Ascending aorta (tissue), 2 donors: Measurements from ENCODE around the gene CKAP4. TPM values are rescaled to one million over a fixed set of nuclear protein-coding genes. Genes with fewer than 3 reads are reported as not detected.
A peak's percentile ranks its signal among the peaks of the same experiment; 100 is the strongest.

Experiments used
- DNase-seq, 2 donors: peaks; one replicate each; pipeline ENCODE4 v3.0.0-alpha.2; 2019; ENCODE audit warnings: low spot score in 2 of 2
- H3K27ac ChIP-seq, 2 donors: fragments of 200-600 bp; sonication (generic); one replicate each; pipeline ENCODE4 v1.5.1; 2016 to 2017; ENCODE audit warnings: mild to moderate bottlenecking in 1 of 2
- H3K27me3 ChIP-seq: fragments of 200-600 bp; sonication (generic); one replicate; pipeline ENCODE4 v1.5.1; 2017
- H3K36me3 ChIP-seq, 2 donors: fragments of 200-600 bp; sonication (generic); one replicate each; pipeline ENCODE4 v1.5.1; 2016
- H3K4me1 ChIP-seq, 2 donors: fragments of 200-600 bp; sonication (generic); one replicate each; pipeline ENCODE4 v1.5.1; 2016 to 2017; ENCODE audit warnings: mild to moderate bottlenecking in 1 of 2
- H3K4me3 ChIP-seq, 2 donors: fragments of 200-600 bp; sonication (generic); one replicate each; pipeline ENCODE4 v1.5.1; 2016 to 2017; ENCODE audit warnings: mild to moderate bottlenecking in 1 of 2
- H3K9me3 ChIP-seq, 2 donors: fragments of 200-600 bp; sonication (generic); one replicate each; pipeline ENCODE4 v1.5.1; 2016
- intact Hi-C: fragments of 100-400 bp; cut with DNase I; formaldehyde crosslinking; loops from one replicate; pipeline ENCODE4 v1.15.1; 2023
- total RNA-seq: library from RNA; depleted of rRNA; stranded (reverse); fragments of >200 nt; gene quantifications from one replicate; pipeline ENCODE4 v1.1.0, GENCODE V29; 2016
- TF ChIP-seq, protein P1 (sequence below), 3 experiments: fragments of 200-600 bp in 2 of 3; fragments of 450-650 bp in 1 of 3; sonication (generic) in 2 of 3; IDR thresholded peaks; one replicate each; pipeline ENCODE4 v1.5.1; 2016 to 2019; ENCODE audit warnings: antibody characterized with exemption in 3 of 3, mild to moderate bottlenecking in 1 of 3, moderate library complexity in 1 of 3

The CKAP4 gene, protein sequence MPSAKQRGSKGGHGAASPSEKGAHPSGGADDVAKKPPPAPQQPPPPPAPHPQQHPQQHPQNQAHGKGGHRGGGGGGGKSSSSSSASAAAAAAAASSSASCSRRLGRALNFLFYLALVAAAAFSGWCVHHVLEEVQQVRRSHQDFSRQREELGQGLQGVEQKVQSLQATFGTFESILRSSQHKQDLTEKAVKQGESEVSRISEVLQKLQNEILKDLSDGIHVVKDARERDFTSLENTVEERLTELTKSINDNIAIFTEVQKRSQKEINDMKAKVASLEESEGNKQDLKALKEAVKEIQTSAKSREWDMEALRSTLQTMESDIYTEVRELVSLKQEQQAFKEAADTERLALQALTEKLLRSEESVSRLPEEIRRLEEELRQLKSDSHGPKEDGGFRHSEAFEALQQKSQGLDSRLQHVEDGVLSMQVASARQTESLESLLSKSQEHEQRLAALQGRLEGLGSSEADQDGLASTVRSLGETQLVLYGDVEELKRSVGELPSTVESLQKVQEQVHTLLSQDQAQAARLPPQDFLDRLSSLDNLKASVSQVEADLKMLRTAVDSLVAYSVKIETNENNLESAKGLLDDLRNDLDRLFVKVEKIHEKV
- total RNA-seq = 116 TPM

DNA sequence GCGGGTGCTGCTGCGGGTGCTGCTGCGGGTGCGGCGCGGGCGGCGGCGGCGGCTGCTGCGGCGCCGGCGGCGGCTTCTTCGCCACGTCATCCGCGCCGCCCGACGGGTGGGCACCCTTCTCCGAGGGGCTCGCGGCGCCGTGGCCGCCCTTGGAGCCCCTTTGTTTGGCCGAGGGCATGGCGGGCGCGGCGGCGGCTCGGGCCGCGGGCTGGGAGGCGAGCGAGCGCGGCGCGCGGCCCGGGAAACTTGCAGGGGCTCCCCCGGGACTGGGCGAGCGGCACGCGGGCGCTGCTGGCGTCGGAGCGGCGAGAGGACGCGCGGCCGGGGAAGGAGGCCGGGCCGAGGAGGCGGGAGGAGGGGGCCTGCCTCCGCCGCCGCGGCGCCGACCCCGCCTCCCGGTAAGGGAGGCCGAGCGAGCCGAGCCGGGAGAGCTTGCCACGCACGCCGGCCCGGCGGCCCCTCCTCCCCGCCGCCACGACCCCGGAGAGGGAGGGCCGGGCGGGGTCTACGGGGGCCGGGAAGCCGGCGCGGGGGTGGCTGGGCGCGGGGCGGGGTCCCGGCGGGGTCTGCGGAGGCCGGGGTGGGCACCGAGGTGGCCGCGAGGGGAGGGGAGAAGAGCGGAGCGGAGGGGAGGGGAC, at the start of gene CKAP4:
Gene CKAP4, minus strand, starts transcription at position 347 of the 638 bp plus-strand sequence. Its CDS starts 169 bp downstream, at position 178.
- intact Hi-C loops = loop anchor here (1.0 to 5.0 kb wide), 3 partner anchors 55 to 845 kb away; partner anchors contain the start of genes CRY1, POLR3B and TCP11L2
- Histone ChIP-seq H3K9me3 (no peaks in the 10 kb centered on the region), H3K4me1 (peaks cover 3 to 24% of the 10 kb centered on the region in 2 donors), H3K36me3 (peaks cover 0 to 12% of the 10 kb centered on the region in 2 donors), H3K27ac (peak within 1 kb of the TSS; percentile 97 to 99), H3K4me3 (peak within 1 kb of the TSS; percentile 90 to 95), H3K27me3 (no peaks in the 10 kb centered on the region)
- TF ChIP-seq, protein P1, sequence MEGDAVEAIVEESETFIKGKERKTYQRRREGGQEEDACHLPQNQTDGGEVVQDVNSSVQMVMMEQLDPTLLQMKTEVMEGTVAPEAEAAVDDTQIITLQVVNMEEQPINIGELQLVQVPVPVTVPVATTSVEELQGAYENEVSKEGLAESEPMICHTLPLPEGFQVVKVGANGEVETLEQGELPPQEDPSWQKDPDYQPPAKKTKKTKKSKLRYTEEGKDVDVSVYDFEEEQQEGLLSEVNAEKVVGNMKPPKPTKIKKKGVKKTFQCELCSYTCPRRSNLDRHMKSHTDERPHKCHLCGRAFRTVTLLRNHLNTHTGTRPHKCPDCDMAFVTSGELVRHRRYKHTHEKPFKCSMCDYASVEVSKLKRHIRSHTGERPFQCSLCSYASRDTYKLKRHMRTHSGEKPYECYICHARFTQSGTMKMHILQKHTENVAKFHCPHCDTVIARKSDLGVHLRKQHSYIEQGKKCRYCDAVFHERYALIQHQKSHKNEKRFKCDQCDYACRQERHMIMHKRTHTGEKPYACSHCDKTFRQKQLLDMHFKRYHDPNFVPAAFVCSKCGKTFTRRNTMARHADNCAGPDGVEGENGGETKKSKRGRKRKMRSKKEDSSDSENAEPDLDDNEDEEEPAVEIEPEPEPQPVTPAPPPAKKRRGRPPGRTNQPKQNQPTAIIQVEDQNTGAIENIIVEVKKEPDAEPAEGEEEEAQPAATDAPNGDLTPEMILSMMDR (IDR thresholded peaks at IDR 0.05) = peak in 1 of 3 experiments; percentile 20
- peak in 1 of 2 donors; percentile 87 for DNase-seq

DNA sequence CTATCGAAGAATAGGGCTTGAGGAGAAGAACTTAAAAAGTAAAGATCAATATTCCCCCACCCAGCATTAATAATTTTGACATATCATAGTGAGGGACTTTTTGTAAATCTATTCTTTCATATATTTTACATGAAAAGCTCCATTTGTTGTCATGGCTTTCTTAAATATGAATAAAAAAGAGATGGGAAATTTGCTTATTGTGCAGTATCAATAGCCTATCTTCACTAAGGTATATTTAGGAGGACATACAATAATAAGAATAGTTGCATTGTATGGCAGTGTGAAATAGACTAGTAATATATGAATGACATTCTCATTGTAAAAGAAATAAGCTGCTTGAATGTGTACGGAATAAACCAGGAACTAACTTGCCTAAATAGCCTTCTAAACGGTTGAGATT, 49.3 kb upstream of the CKAP4 start:
- Histone ChIP-seq H3K36me3 (no peaks in the 10 kb centered on the region), H3K4me1 (peaks cover 0 to 6% of the 10 kb centered on the region in 2 donors), H3K9me3 (no peaks in the 10 kb centered on the region), H3K4me3 (no peak overlapping the region), H3K27me3 (no peaks in the 10 kb centered on the region), H3K27ac (no peak overlapping the region)
- TF ChIP-seq, protein P1 (IDR thresholded peaks at IDR 0.05) = no peak
- no peak for DNase-seq
- intact Hi-C loops = no loop called here

DNA sequence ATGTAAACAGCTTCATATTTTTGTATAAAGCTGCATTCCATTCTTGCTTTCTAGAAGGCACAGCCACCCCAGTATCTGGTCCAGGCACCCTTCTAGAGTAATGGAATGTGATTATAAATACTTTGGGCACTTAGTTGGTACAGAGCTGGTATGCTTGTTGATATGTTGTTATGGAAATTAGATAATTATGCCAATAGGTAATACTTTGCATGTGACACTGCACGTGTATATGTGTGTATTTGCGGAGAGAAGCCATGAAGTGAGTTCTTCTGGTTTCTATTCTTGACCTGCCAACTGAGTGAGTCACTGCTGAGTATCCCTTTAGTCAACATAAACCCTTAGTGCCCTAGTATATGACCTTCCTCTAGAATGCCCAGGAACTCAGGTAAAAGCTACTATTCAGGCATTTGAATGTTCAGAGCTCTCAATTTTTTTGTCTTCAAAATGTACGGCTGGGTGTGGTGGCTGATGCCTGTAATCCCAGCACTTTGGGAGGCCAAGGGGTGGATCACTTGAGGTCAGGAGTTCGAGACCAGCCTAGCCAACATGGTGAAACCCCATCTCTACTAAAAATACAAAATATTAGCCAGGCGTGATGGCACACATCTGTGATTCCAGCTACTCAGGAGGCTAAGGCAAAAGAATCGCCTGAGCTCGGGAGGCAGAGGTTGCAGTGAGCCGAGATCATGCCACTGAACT, 48.5 kb upstream of the CKAP4 start:
- TF ChIP-seq, protein P1 (IDR thresholded peaks at IDR 0.05) = no peak
- no peak for DNase-seq

DNA sequence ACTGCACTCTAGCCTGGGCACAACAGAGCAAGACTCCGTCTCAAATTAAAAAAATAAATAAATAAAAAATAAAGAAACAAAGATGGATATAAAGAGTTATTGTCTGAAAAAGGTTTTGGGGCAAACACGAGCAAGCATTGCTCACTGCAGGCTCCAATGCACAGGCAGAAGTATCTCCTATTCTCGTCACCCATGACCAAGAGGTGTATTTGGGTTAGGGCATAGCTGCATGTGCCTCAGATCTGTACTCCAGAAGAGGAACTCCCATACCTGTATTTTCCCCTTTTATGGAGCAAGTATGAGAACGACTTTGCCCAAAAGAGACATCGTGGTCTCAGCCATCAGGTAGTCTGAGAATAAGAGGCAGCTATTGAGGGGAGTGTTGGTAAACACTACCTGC, 44.5 kb upstream of the CKAP4 start:
- no peaks in the 10 kb centered on the region for H3K9me3 ChIP-seq
- H3K4me1 ChIP-seq = no peaks in the 10 kb centered on the region
- H3K36me3 ChIP-seq = no peaks in the 10 kb centered on the region
- H3K27me3 ChIP-seq = no peaks in the 10 kb centered on the region
- intact Hi-C loops = no loop called here
- no peak overlapping the region for H3K27ac ChIP-seq
- DNase-seq = no peak
- TF ChIP-seq, protein P1 (IDR thresholded peaks at IDR 0.05) = no peak
- H3K4me3 ChIP-seq = no peak overlapping the region

More for the DNA sequence above, 48.5 kb upstream of the CKAP4 start:
- Histone ChIP-seq H3K4me1 (no peaks in the 10 kb centered on the region), H3K36me3 (no peaks in the 10 kb centered on the region), H3K27me3 (no peaks in the 10 kb centered on the region), H3K27ac (no peak overlapping the region), H3K4me3 (no peak overlapping the region), H3K9me3 (no peaks in the 10 kb centered on the region)
- intact Hi-C loops = no loop called here

DNA sequence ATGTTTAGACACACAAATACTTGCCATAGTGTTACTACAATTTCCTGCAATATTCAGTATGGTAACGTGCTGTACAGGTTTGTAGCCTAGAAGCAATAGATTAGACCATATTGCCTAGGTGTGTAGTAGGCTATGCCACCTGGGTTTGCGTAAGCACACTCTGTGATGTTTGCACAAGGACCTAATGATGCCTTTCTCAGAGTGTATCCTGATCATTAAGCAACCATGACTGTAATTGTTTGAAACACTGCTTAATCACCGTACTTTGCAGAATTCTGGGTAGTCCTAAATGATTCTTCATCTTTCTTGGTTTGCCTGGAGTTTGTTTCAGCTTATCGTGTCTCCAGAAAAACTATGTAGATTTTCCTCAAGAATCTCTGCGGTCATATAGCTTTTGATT, 43.5 kb upstream of the CKAP4 start:
- Histone ChIP-seq H3K27me3 (no peaks in the 10 kb centered on the region), H3K4me1 (no peaks in the 10 kb centered on the region), H3K36me3 (no peaks in the 10 kb centered on the region), H3K4me3 (no peak overlapping the region), H3K9me3 (no peaks in the 10 kb centered on the region), H3K27ac (no peak overlapping the region)
- no peak for DNase-seq
- TF ChIP-seq, protein P1 (IDR thresholded peaks at IDR 0.05) = no peak
- intact Hi-C loops = no loop called here
